ENCODE results near the gene PTPRN2.
"Not testable (repeated sequence)": the region's sequence is repeated elsewhere in the genome, so short reads cannot be mapped to it uniquely, and the experiment has no call there.

PTPRN2 gene

DNA sequence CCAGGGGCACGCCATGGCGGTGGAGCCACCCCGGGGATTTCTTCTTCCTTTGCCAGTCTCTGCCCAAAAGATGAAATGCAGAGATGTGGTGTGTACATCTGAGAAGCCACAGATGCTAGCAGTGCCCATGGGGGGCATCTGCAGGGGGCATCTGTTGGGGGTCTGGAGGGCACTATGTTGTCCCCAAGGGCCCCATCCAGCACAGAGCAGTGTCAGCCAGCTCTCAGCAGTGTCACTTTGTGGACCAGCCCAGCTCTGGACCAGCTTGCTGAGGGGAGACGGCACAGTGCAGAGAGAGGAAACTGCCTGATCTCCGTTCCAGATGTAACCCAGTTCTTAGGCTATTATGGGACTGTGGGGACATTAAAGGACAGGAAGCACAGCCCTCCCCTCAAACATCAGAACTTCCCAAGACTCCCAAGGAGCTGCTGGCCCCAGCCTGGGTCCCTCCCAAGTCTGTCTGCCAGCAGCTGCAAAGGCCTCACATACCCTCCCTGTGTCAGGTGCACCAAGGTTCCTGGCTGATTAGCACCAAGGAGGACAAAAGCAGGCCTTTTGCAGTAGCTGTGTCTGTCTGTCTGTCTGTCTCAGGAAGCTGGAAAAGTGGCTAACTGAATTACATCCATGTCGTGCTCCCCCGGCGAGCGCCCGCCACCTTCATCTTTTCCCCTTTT, 536.5 kb downstream of the PTPRN2 start:
- H3K4me3 ChIP-seq (ENCODE audit: low read depth, low read length), result no peak overlapping the region
- TF ChIP-seq, protein P1, sequence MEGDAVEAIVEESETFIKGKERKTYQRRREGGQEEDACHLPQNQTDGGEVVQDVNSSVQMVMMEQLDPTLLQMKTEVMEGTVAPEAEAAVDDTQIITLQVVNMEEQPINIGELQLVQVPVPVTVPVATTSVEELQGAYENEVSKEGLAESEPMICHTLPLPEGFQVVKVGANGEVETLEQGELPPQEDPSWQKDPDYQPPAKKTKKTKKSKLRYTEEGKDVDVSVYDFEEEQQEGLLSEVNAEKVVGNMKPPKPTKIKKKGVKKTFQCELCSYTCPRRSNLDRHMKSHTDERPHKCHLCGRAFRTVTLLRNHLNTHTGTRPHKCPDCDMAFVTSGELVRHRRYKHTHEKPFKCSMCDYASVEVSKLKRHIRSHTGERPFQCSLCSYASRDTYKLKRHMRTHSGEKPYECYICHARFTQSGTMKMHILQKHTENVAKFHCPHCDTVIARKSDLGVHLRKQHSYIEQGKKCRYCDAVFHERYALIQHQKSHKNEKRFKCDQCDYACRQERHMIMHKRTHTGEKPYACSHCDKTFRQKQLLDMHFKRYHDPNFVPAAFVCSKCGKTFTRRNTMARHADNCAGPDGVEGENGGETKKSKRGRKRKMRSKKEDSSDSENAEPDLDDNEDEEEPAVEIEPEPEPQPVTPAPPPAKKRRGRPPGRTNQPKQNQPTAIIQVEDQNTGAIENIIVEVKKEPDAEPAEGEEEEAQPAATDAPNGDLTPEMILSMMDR (IDR thresholded peaks at IDR 0.05; ENCODE audit: low read depth, low read length), result no peak

DNA sequence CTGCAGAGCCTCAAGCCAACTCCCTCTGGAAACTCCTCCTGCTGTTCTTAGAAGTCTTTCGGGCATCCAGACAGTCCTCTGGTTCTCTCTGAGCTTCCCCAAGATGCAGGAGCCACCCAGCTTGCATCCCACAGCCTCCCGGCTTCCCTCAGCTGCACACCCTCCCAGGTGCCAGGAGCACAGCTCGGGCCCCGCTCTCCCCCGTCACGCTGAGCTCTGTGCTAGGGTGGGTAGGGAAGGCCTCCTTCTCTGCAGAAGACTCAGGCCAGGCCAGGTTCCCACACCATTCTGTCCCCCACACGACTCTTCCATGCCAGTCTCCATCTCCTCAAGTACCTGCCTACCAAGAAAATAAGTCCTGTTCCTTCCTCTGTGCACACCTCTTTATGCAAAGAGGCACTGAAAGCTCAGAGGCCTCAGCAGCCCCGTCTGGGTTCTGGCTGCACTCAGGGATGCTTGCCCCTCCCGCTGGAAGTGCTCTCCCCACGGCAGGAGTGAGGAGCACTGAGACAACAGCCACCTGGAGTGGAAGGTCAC, 537.1 kb downstream of the PTPRN2 start:
- TF ChIP-seq, protein P1 (IDR thresholded peaks at IDR 0.05; ENCODE audit: low read depth, low read length), result no peak
- H3K4me3 ChIP-seq (ENCODE audit: low read depth, low read length), result no peak overlapping the region

DNA sequence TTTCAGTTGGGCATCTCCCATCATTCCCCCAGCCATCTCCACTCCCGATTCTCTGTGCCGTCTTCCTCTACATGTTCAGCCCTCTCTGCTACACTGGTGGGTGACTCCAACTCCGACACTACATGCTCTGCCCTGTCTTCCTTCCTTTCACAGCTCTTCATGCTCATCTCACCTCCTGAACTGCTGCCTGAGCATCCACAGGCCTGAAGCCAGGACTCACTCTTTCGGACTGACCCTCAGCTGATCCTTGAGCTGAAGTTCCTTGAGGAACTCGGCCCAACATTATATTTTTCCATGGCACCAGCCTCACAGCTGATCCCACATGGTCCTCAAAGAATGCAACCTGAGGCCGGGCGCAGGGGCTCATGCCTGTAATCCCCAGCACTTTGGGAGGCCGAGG, 538.4 kb downstream of the PTPRN2 start:
- TF ChIP-seq, protein P1 (IDR thresholded peaks at IDR 0.05; ENCODE audit: low read depth, low read length), result no peak
- H3K4me3 ChIP-seq (ENCODE audit: low read depth, low read length), result no peak overlapping the region

DNA sequence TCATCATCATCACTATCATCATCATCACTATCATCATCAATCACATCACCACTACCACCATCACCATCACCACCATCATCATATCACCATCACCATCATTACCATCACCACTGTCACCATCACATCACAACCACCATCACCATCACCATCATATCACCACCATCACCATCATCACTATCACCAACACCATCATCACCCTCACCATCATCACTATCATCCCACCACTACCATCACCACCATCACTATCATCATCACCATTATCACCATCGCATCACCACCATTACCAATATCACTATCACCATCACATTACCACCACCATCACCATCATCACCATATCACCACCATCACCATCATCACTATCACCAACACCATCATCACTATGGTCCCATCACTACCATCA, 539.1 kb downstream of the PTPRN2 start:
- no peak overlapping the region for H3K4me3 ChIP-seq (ENCODE audit: low read depth, low read length)
- TF ChIP-seq, protein P1 (IDR thresholded peaks at IDR 0.05; ENCODE audit: low read depth, low read length), result no peak

DNA sequence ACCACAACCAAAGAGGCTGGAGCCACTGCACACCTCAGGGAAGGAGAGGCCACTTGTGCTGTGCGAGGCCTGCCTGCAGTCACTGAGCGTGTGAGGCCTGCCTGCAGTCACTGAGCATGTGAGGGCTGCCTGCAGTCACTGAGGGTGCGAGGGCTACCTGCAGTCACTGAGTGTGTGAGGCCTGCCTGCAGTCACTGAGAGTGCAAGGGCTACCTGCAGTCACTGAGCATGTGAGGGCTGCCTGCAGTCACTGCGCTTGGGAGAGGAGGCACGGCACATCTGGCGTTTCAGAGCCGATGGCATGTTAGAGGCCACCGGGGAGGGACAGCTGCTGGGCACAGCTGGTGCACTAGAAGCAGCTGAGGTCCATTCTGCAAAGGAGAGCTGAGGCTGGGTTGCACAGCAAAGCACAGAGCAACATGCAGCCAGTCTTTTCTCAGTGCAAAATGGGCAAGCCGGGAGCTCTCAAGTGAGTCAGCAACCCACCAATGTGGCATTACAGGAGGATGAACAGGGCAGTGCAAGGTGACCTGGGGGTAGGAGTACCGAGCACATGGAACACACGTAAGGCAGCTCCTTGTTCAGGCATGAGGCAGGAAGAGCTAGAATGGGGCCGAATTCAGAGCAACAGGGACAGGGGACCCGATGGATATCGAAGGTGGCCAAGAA, 540.1 kb downstream of the PTPRN2 start:
- H3K4me3 ChIP-seq (ENCODE audit: low read depth, low read length), result no peak overlapping the region
- TF ChIP-seq, protein P1 (IDR thresholded peaks at IDR 0.05; ENCODE audit: low read depth, low read length), result no peak

DNA sequence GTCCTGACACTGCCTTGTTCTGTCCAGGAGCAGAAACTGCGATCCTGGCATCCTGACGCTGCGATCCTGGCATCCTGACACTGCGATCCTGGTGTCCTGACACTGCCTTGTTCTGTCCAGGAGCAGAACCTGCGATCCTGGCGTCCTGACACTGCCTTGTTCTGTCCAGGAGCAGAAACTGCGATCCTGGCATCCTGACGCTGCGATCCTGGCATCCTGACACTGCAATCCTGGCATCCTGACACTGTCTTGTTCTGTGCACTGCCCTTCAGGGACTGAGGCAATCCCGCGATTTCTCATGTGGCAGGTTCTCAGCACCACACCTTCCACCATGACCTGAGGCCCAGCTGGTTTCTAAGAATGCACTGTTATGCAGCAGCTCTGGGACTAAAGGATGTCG, 541.4 kb downstream of the PTPRN2 start:
- H3K4me3 ChIP-seq (ENCODE audit: low read depth, low read length), result not testable (repeated sequence)

DNA sequence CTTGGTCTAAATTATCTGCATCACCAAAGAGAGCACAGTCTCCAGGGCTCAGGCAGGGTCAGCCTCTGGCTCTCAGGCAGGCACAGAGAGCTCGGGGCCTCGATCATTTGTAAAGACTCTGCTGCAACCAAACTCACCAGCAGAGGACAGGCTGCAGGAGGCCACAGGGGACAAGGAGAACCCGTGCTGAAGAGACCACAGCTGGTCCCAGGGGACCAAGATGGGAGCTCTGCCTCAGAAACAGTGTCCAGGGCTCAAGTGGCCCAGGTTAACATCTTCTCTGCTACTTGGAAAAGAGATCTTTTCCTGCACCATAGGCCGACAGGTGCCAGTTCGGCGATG, 543.2 kb downstream of the PTPRN2 start:
- H3K4me3 ChIP-seq (ENCODE audit: low read depth, low read length), result no peak overlapping the region
- TF ChIP-seq, protein P1 (IDR thresholded peaks at IDR 0.05; ENCODE audit: low read depth, low read length), result no peak

Measured in WI38 (cell line).